Panc1 (cell line): ENCODE data around the gene CENPT.

Experiments used
- CTCF ChIP-seq: fragments of 450-650 bp; IDR thresholded peaks from 2 replicates; pipeline ENCODE4 v1.5.1; 2017; ENCODE audit warnings: mild to moderate bottlenecking
- POLR2AphosphoS5 ChIP-seq: IDR thresholded peaks from 2 replicates; pipeline ENCODE4 v1.6.1; 2012; ENCODE audit warnings: mild to moderate bottlenecking, low read depth, low read length, moderate library complexity
- SIN3A ChIP-seq: IDR thresholded peaks from 2 replicates; pipeline ENCODE4 v1.6.1; 2012; ENCODE audit warnings: low read depth, mild to moderate bottlenecking, low read length, moderate library complexity, borderline replicate concordance; ENCODE audit not compliant: insufficient read depth
- TCF7L2 ChIP-seq: IDR thresholded peaks from 2 replicates; pipeline ENCODE4 v1.6.1; 2011; ENCODE audit warnings: mild to moderate bottlenecking, low read depth, low read length, inconsistent platforms

GRCh38 chr16:67883146-67883871, 35.8 kb upstream of the CENPT start:
- TF ChIP-seq CTCF (no peak), POLR2AphosphoS5 (no peak), SIN3A (no peak), TCF7L2 (no peak)
